SK-N-MC (cell line): ENCODE data around the gene HSP90AB1.

Experiments
- DNase-seq: peaks from one replicate; pipeline ENCODE4 v3.0.0-alpha.2; 2011; ENCODE audit warnings: low read depth, low spot score
- H3K27ac ChIP-seq: fragments of 200-600 bp; sonication (generic); 2 replicates; pipeline ENCODE4 v1.5.1; 2016; ENCODE audit warnings: mixed run types
- H3K36me3 ChIP-seq: fragments of 200-600 bp; sonication (generic); 2 replicates; pipeline ENCODE4 v1.6.1; 2017; ENCODE audit warnings: antibody characterized with exemption, low read length, mixed read lengths; ENCODE audit not compliant: insufficient read depth
- H3K4me3 ChIP-seq: fragments of 200-600 bp; sonication (generic); 2 replicates; pipeline ENCODE4 v1.5.1; 2016
- H3K9ac ChIP-seq: fragments of 200-600 bp; sonication (generic); 2 replicates; pipeline ENCODE4 v1.8.0; 2017; ENCODE audit warnings: mixed run types, mixed read lengths; ENCODE audit not compliant: insufficient read length
- H3K9me3 ChIP-seq: fragments of 200-600 bp; sonication (generic); 2 replicates; pipeline ENCODE4 v1.6.1; 2017; ENCODE audit warnings: low read depth, mild to moderate bottlenecking, antibody characterized with exemption, low read length, moderate library complexity, mixed read lengths
- EZH2 ChIP-seq: fragments of 200-600 bp; sonication (generic); IDR thresholded peaks from one replicate; pipeline ENCODE4 v1.6.1; 2017; ENCODE audit warnings: antibody characterized with exemption
- FOXP2 ChIP-seq: optimal IDR thresholded peaks from 2 replicates; pipeline ENCODE3; 2011; ENCODE audit warnings: mild to moderate bottlenecking, moderate library complexity; ENCODE audit not compliant: insufficient read depth; ENCODE audit errors: extremely low read length, control extremely low read depth
- POLR2AphosphoS5 ChIP-seq: IDR thresholded peaks from 2 replicates; pipeline ENCODE4 v1.6.1; 2012; ENCODE audit warnings: mild to moderate bottlenecking, low read depth, low read length, borderline replicate concordance

The HSP90AB1 gene

DNA sequence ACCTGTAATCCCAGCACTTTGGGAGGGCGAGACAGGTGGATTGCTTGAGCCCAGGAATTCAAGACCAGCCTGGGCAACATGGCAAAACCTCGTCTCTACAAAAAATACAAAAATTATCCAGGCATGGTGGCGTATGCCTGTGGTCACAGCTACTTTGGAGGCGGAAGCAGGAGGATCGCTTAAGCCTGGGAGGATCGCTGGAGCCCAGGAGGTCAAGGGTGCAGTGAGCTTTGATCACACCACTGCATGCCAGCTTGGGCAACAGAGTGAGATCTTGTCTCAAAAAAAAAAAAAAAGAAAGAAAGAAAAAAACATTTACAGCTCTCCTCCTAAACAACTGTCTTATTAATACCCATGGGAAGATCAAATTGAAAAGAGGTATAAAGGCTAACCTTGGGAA, 38.9 kb upstream of the HSP90AB1 start:
- no peak overlapping the region for H3K9ac ChIP-seq
- H3K27ac ChIP-seq: no peak overlapping the region
- DNase-seq: no peak
- no peaks in the 10 kb centered on the region for H3K36me3 ChIP-seq
- no peak overlapping the region for H3K4me3 ChIP-seq
- H3K9me3 ChIP-seq: no peaks in the 10 kb centered on the region
- no peak for TF ChIP-seq POLR2AphosphoS5
- no peak for TF ChIP-seq EZH2
- no peak for TF ChIP-seq FOXP2

DNA sequence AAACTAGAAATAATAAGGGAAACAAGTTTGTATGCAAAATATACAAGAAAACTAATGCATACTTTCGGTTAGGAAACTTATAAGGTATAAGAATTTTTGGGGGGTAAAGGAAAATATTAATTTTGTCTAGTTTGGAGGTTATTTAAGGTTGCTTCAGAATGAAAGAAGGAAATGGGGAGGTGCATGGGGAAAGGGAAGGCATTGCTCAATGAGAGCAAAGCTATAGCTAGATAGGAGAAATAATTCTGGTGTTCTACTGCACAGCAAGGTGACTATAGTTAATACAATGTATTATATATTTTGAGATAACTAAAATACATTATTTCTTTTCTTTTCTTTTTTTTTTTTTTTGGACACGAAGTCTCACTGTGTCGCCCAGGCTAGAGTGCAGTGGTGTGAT, 35.6 kb upstream of the HSP90AB1 start:
- TF ChIP-seq POLR2AphosphoS5 (no peak), EZH2 (no peak), FOXP2 (no peak)
- Histone ChIP-seq H3K27ac (no peak overlapping the region), H3K9ac (no peak overlapping the region), H3K36me3 (no peaks in the 10 kb centered on the region), H3K4me3 (no peak overlapping the region), H3K9me3 (no peaks in the 10 kb centered on the region)
- DNase-seq: no peak

DNA sequence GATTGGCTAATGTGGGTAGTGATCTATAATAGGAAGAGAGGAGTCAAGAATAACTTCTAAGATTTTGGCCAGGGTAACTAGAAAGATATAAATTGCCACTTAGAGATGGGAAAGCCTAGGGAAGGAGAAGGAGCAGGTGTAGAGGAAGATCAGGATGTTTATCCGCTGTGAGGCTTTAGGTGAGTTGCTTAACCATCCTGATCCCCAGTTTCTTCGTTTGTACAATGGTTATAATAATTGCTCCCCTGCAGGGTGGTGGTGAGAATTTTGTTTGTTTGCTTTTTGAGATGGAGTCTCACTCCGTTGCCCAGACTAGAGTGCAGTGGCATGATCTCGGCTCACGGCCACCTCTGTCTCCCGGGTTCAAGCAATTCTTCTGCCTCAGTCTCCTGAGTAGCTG, 32.6 kb upstream of the HSP90AB1 start:
- Histone ChIP-seq H3K9me3 (no peaks in the 10 kb centered on the region), H3K27ac (no peak overlapping the region)
- TF ChIP-seq FOXP2 (no peak), EZH2 (no peak), POLR2AphosphoS5 (no peak)

DNA sequence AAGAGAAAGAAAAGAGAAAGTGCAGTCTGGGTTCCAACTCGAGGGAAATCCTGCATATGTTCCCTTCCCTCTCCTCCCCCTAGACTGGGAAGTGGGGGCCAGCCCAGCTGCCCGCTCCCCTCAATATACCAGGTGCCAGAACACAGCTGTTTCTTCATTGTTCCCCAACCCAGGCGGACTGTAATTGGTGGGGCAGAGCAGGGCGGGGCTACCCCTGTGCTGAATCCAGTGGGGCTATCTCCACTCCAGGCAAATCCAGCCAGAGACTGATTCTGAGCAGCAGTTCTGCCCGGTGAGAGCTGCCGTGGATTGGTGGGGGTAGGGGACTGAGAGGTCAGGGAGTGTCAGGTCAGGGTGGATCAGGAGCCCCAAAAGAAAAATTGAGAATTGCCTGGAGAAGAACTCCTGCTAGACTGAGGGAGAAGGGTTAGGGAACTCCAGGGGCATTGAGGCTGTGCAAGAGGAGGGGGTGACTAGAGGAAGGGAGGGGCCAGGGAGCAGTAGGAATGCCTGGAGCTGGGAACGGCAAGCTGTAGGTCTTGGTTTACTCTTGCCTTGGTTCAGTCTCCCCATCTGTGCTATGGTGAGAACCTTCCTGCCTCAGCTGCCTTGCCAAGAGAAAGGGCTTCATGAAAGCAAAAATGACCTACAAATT, 30.1 kb upstream of the HSP90AB1 start, which contains the start of gene MYMX:
Gene MYMX (plus strand): TSS at position 250 of the 655 bp plus-strand sequence. CDS start 546 bp downstream, outside the sequence.
- Histone ChIP-seq H3K36me3 (no peaks in the 10 kb centered on the region), H3K9me3 (no peaks in the 10 kb centered on the region), H3K9ac (no peak within 1 kb of the TSS), H3K27ac (peak within 1 kb of the TSS; percentile 3; the same call in 1 of the 2 replicates), H3K4me3 (no peak within 1 kb of the TSS)
- TF ChIP-seq FOXP2 (no peak), EZH2 (no peak), POLR2AphosphoS5 (no peak)
- DNase-seq: no peak

More for the DNA sequence above, 32.6 kb upstream of the HSP90AB1 start:
- Histone ChIP-seq H3K9ac (no peak overlapping the region), H3K4me3 (no peak overlapping the region), H3K36me3 (no peaks in the 10 kb centered on the region)
- DNase-seq: no peak

DNA sequence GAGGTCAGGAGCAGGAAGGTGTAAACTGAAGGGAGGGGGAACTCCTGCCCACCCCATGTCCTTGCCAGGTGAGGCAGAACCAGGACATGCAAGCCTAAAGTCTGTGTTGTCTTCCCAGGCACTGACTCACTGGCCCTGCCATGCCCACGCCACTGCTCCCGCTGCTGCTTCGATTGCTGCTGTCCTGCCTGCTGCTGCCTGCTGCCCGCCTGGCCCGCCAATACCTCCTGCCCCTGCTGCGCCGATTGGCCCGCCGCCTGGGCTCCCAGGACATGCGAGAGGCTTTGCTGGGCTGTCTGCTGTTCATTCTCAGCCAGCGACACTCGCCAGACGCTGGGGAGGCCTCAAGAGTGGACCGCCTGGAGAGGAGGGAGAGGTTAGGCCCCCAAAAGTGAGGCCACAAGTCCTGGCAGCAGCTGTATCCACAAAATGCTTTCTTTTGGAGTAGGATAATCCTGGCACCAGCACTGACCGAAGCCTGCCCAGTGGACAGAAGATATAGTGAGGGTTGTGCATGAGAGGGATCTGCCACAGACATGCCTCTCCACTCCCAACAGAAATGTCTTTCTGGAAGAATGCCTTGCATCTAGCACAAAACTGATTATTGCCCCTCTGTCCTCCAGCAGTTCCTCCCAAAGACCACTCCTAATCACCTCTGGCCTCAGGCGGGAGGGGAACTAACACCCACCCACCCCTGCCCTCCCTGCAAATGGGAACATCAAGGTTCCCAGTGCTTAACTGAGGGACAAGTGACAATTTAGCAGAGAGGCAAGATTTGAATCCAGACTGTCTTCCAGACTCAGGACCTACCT, 29.4 kb upstream of the HSP90AB1 start:
- Histone ChIP-seq H3K27ac (peak overlapping the region; percentile 93; the same call in 1 of the 2 replicates), H3K9me3 (no peaks in the 10 kb centered on the region), H3K4me3 (no peak overlapping the region), H3K36me3 (no peaks in the 10 kb centered on the region), H3K9ac (no peak overlapping the region)
- DNase-seq: no peak
- TF ChIP-seq FOXP2 (no peak), EZH2 (no peak), POLR2AphosphoS5 (no peak)

DNA sequence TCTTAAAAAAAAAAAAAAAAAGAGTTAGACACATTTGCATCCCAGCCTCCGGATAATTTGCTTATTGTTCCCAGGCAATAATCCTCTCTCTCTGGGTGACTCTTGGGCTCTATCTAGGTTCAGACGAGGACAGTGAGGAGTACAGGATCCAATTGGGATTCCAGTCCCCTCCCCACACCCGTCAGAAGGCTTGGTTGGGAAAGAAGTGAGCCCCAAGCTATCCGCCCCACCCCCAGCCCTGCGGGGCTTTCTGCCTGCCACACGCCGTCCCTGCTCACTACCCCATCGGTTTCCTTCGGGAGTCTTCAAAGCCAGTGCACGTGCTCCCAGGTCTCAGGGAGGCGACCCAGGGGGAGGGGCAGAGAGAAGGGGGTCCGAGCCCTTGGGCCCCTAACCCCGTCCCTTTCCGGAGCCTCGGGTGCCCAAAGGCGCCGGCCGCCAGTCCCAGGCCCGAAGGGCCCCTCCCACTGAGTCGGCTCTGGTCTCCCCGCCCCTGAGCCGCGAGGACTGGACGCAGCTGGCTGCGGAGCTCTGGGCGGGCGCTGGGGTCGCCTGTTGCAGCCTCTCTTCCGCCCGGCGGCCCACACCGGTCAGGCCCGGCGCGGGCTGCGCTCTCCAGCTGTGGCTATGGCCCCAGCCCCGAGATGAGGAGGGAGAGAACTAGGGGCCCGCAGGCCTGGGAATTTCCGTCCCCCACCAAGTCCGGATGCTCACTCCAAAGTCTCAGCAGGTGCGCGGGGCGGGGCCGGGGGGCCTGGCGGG, 27.7 kb upstream of the HSP90AB1 start:
- peak; percentile 35 for DNase-seq
- Histone ChIP-seq H3K36me3 (no peaks in the 10 kb centered on the region), H3K9ac (peak overlapping the region; percentile 70), H3K9me3 (no peaks in the 10 kb centered on the region), H3K4me3 (peak overlapping the region; percentile 79), H3K27ac (peak overlapping the region; percentile 93)
- TF ChIP-seq EZH2: no peak
- peak; percentile 55; the same call in 1 of the 2 replicates for TF ChIP-seq POLR2AphosphoS5

DNA sequence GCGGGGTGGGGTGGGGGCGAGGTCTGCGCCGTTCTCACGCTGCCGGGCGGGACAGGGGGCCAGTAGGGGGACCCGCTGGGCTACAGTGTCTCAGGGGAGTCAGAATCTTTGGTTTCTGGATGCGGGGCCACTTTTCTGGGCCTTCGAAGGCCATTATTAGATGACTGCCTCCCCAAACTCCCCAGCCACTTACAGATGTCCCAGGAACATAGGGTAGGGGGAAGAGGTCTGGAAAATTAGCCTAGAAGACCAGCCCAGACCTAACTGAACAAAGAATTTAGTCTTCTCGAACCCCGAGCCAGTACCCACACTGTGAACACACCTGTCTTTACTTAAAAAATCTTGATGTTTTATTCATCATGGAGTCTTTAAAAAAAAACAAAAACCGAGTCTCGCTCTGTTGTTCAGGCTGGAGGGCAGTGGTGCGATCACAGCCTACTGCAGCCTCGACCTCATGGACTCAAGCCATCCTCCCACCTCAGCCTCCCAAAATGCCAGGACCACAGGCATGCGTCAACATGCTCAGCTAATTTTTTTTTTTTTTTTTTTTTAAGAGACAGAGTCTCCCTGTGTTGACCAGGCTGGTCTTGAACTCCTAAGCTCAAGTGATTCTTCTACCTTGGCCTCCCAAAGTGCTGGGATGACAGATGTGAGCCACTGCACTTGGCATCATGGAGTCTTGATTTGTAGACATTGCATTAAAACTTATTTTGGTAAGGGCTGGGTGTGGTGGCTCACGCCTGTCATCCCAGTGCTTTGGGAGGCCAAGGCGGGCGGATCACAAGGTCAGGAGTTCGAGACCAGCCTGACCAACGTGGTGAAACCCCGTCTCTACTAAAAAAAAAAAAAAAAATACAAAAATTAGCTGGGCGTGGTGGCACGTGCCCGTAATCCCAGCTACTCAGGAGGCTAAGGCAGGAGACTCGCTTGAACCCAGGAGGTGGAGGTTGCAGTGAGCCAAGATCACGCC, 26.8 kb upstream of the HSP90AB1 start:
- H3K9ac ChIP-seq: peak overlapping the region; percentile 32
- no peak for DNase-seq

More for the DNA sequence above, 26.8 kb upstream of the HSP90AB1 start:
- H3K36me3 ChIP-seq: no peaks in the 10 kb centered on the region
- no peak for TF ChIP-seq POLR2AphosphoS5
- no peak for TF ChIP-seq FOXP2
- no peak for TF ChIP-seq EZH2
- no peaks in the 10 kb centered on the region for H3K9me3 ChIP-seq
- H3K4me3 ChIP-seq: peak overlapping the region; percentile 64
- peak overlapping the region; percentile 84; the same call in 1 of the 2 replicates for H3K27ac ChIP-seq
